Neural progenitor cell (in vitro differentiated cells): ENCODE results near the gene MED16. TPM values are rescaled to one million over a fixed set of nuclear protein-coding genes. Genes with fewer than 3 reads are reported as not detected.

Experiments used
- DNase-seq: peaks from one replicate; pipeline ENCODE4 v3.0.0-alpha.2; 2016; ENCODE audit warnings: low spot score
- H2AFZ ChIP-seq: fragments of 200-600 bp; sonication (generic); replicated peaks from 2 replicates; pipeline ENCODE4 v1.6.1; 2016; ENCODE audit warnings: antibody characterized with exemption
- H3F3A ChIP-seq: fragments of 200-600 bp; sonication (generic); 2 replicates; pipeline ENCODE4 v1.6.1; 2016; ENCODE audit warnings: antibody characterized with exemption, low read depth
- H3K27ac ChIP-seq: fragments of 200-600 bp; sonication (generic); 2 replicates; pipeline ENCODE4 v1.5.1; 2016; ENCODE audit warnings: mild to moderate bottlenecking
- H3K27me3 ChIP-seq: fragments of 200-600 bp; sonication (generic); 2 replicates; pipeline ENCODE4 v1.6.1; 2016; ENCODE audit warnings: mild to moderate bottlenecking, moderate library complexity
- H3K36me3 ChIP-seq: fragments of 200-600 bp; sonication (generic); 2 replicates; pipeline ENCODE4 v1.5.1; 2016
- H3K4me1 ChIP-seq: fragments of 200-600 bp; sonication (generic); 2 replicates; pipeline ENCODE4 v1.6.1; 2016; ENCODE audit warnings: mixed run types
- H3K4me2 ChIP-seq: fragments of 200-600 bp; sonication (generic); 2 replicates; pipeline ENCODE4 v1.6.1; 2016
- H3K4me3 ChIP-seq: fragments of 200-600 bp; sonication (generic); 2 replicates; pipeline ENCODE4 v1.5.1; 2016
- H3K79me2 ChIP-seq: fragments of 200-600 bp; sonication (generic); 2 replicates; pipeline ENCODE4 v1.6.1; 2016; ENCODE audit warnings: low read depth
- H3K9ac ChIP-seq: fragments of 200-600 bp; sonication (generic); 2 replicates; pipeline ENCODE4 v1.6.1; 2016
- H3K9me3 ChIP-seq: fragments of 200-600 bp; sonication (generic); 2 replicates; pipeline ENCODE4 v1.5.1; 2016; ENCODE audit warnings: low read depth
- H4K20me1 ChIP-seq: fragments of 200-600 bp; sonication (generic); 2 replicates; pipeline ENCODE4 v1.6.1; 2016; ENCODE audit warnings: low read depth
- H3K27ac Mint-ChIP-seq: 3 replicates; pipeline ENCODE4 v1.8.0; 2021; ENCODE audit warnings: mixed read lengths
- H3K27me3 Mint-ChIP-seq: 2 replicates; pipeline ENCODE4 v1.8.0; 2022; ENCODE audit warnings: low read depth, mild to moderate bottlenecking, inconsistent platforms, moderate library complexity, mixed read lengths; ENCODE audit not compliant: insufficient read depth
- H3K36me3 Mint-ChIP-seq: 3 replicates; pipeline ENCODE4 v1.8.0; 2021; ENCODE audit warnings: mixed read lengths
- H3K4me1 Mint-ChIP-seq: 3 replicates; pipeline ENCODE4 v1.8.0; 2021; ENCODE audit warnings: mixed read lengths
- H3K4me3 Mint-ChIP-seq: 3 replicates; pipeline ENCODE4 v1.8.0; 2021; ENCODE audit warnings: mild to moderate bottlenecking, moderate library complexity, mixed read lengths
- H3K9me3 Mint-ChIP-seq: 3 replicates; pipeline ENCODE4 v1.8.0; 2020; ENCODE audit warnings: mixed read lengths
- CTCF ChIP-seq: fragments of 200-600 bp; sonication (generic); IDR thresholded peaks from 2 replicates; pipeline ENCODE4 v1.5.1; 2017; ENCODE audit warnings: antibody characterized with exemption, mild to moderate bottlenecking
- EZH2 ChIP-seq: fragments of 200-600 bp; sonication (generic); IDR thresholded peaks from 2 replicates; pipeline ENCODE4 v1.6.1; 2017; ENCODE audit warnings: antibody characterized with exemption, mild to moderate bottlenecking, moderate library complexity
- EZH2phosphoT487 ChIP-seq: fragments of 200-600 bp; sonication (generic); IDR thresholded peaks from 2 replicates; pipeline ENCODE4 v1.6.1; 2017; ENCODE audit warnings: antibody characterized with exemption
- total RNA-seq: library from RNA; depleted of rRNA; stranded (reverse); fragments of >200 nt; gene quantifications from 2 replicates; pipeline ENCODE4 v1.2.3, GENCODE V29; 2015; ENCODE audit warnings: low replicate concordance

Gene MED16
- total RNA-seq, 1 donor from 2014 or later: 14.4 TPM

- no peak overlapping the region for H3K4me3 ChIP-seq
- no peaks in the 10 kb centered on the region for H3K9me3 Mint-ChIP-seq
- no peak overlapping the region for H3K4me2 ChIP-seq
- H3K36me3 Mint-ChIP-seq: peaks cover 20% of the 10 kb centered on the region
- no peak overlapping the region for H3K4me3 Mint-ChIP-seq
- H3K36me3 ChIP-seq: no peaks in the 10 kb centered on the region
- TF ChIP-seq EZH2phosphoT487 (no peak), EZH2 (no peak), CTCF (no peak)
- no peaks in the 10 kb centered on the region for H3K4me1 ChIP-seq
- peaks cover 3% of the 10 kb centered on the region for H3K4me1 Mint-ChIP-seq
- H3K27ac ChIP-seq: no peak overlapping the region
- H3F3A ChIP-seq: no peaks in the 10 kb centered on the region
- no peaks in the 10 kb centered on the region for H3K79me2 ChIP-seq
- no peak overlapping the region for H2AFZ ChIP-seq
- DNase-seq: no peak
- H3K9me3 ChIP-seq: no peaks in the 10 kb centered on the region
- H3K27me3 ChIP-seq: no peaks in the 10 kb centered on the region
- H3K27me3 Mint-ChIP-seq: peaks cover 4% of the 10 kb centered on the region
- H3K9ac ChIP-seq: no peak overlapping the region
- no peak overlapping the region for H3K27ac Mint-ChIP-seq
- peaks cover 10% of the 10 kb centered on the region for H4K20me1 ChIP-seq
These were observed 8.4 kb downstream of the MED16 start for GRCh38 chr19:884420-885211.

- Histone ChIP-seq H3F3A (no peaks in the 10 kb centered on the region), H2AFZ (no peak overlapping the region), H3K9me3 (no peaks in the 10 kb centered on the region), H3K4me2 (no peak overlapping the region), H3K4me3 (no peak overlapping the region), H3K4me1 (no peaks in the 10 kb centered on the region), H3K9ac (no peak overlapping the region), H3K36me3 (no peaks in the 10 kb centered on the region), H4K20me1 (peaks cover 10% of the 10 kb centered on the region), H3K79me2 (no peaks in the 10 kb centered on the region), H3K27me3 (no peaks in the 10 kb centered on the region), H3K27ac (no peak overlapping the region)
- H3K4me1 Mint-ChIP-seq: peaks cover 5% of the 10 kb centered on the region
- TF ChIP-seq EZH2phosphoT487 (no peak), CTCF (no peak), EZH2 (no peak)
- no peak for DNase-seq
- H3K27me3 Mint-ChIP-seq: peaks cover 9% of the 10 kb centered on the region
- H3K27ac Mint-ChIP-seq: no peak overlapping the region
- no peaks in the 10 kb centered on the region for H3K9me3 Mint-ChIP-seq
- H3K36me3 Mint-ChIP-seq: peaks cover 20% of the 10 kb centered on the region
- H3K4me3 Mint-ChIP-seq: no peak overlapping the region
These were observed 9.3 kb downstream of the MED16 start for GRCh38 chr19:883661-884211.

GRCh38 chr19:882871-883497 is 10.0 kb downstream of the MED16 start:
- H3K9me3 ChIP-seq: no peaks in the 10 kb centered on the region
- H3K36me3 Mint-ChIP-seq: peaks cover 20% of the 10 kb centered on the region

More at GRCh38 chr19:882871-883497, 10.0 kb downstream of the MED16 start:
- no peaks in the 10 kb centered on the region for H3K36me3 ChIP-seq
- H3K9ac ChIP-seq: no peak overlapping the region
- no peak overlapping the region for H2AFZ ChIP-seq
- H4K20me1 ChIP-seq: peaks cover 10% of the 10 kb centered on the region
- H3K9me3 Mint-ChIP-seq: no peaks in the 10 kb centered on the region
- no peaks in the 10 kb centered on the region for H3F3A ChIP-seq
- no peaks in the 10 kb centered on the region for H3K4me1 ChIP-seq
- no peak overlapping the region for H3K27ac Mint-ChIP-seq
- H3K4me3 Mint-ChIP-seq: no peak overlapping the region
- TF ChIP-seq CTCF (no peak), EZH2phosphoT487 (no peak), EZH2 (no peak)
- H3K4me3 ChIP-seq: no peak overlapping the region
- H3K27ac ChIP-seq: no peak overlapping the region
- H3K4me1 Mint-ChIP-seq: peaks cover 5% of the 10 kb centered on the region
- no peak overlapping the region for H3K4me2 ChIP-seq
- H3K79me2 ChIP-seq: no peaks in the 10 kb centered on the region
- peaks cover 8% of the 10 kb centered on the region for H3K27me3 Mint-ChIP-seq
- DNase-seq: no peak
- H3K27me3 ChIP-seq: no peaks in the 10 kb centered on the region
